Stimulated activated CD4-positive, alpha-beta T cell treated with anti-CD3 and anti-CD28 coated beads, Interleukin-4, amount 100 ng/mL, for 48 hours (primary cell): Measurements from ENCODE around the gene LIN28A.
A peak's percentile ranks its signal among the peaks of the same experiment; 100 is the strongest.

Experiments
- DNase-seq, 2 donors: peaks; one replicate each; pipeline ENCODE4 v3.0.0-alpha.2; 2020; ENCODE audit warnings: low read depth in 2 of 2

LIN28A gene

GRCh38 chr1:26387447-26387846 lies 23.2 kb upstream of the LIN28A start:
- DNase-seq: no peak

GRCh38 chr1:26388791-26389445 lies 21.7 kb upstream of the LIN28A start:
- DNase-seq: no peak

- DNase-seq: no peak
These were observed 20.9 kb upstream of the LIN28A start for GRCh38 chr1:26389604-26390247.

- no peak for DNase-seq
These were observed 19.2 kb upstream of the LIN28A start for GRCh38 chr1:26391450-26391849.

GRCh38 chr1:26395754-26396153 lies 14.9 kb upstream of the LIN28A start:
- DNase-seq: no peak

- DNase-seq: no peak
These were observed 11.6 kb upstream of the LIN28A start for GRCh38 chr1:26399034-26399433.

- DNase-seq: no peak
These were observed 8.7 kb upstream of the LIN28A start for GRCh38 chr1:26401891-26402290.

GRCh38 chr1:26403656-26404055 lies 7.0 kb upstream of the LIN28A start:
- DNase-seq: no peak

GRCh38 chr1:26404641-26405040 lies 6.0 kb upstream of the LIN28A start:
- DNase-seq: no peak

- no peak for DNase-seq
These were observed 5.2 kb upstream of the LIN28A start for GRCh38 chr1:26405281-26405915.

- peak; percentile 61 for DNase-seq
These were observed 2.0 kb upstream of the LIN28A start for GRCh38 chr1:26408604-26409003.

GRCh38 chr1:26409191-26409807 lies 1.3 kb upstream of the LIN28A start:
- no peak for DNase-seq

- no peak for DNase-seq
These were observed 1.0 kb downstream of the LIN28A start for GRCh38 chr1:26411624-26412074.

- no peak for DNase-seq
These were observed 1.7 kb downstream of the LIN28A start for GRCh38 chr1:26412180-26412840.

- DNase-seq: no peak
These were observed 2.4 kb downstream of the LIN28A start for GRCh38 chr1:26413031-26413430.

- DNase-seq: peak; percentile 78 to 85
These were observed 6.6 kb downstream of the LIN28A start for GRCh38 chr1:26417111-26417759.

- no peak for DNase-seq
These were observed 8.3 kb downstream of the LIN28A start for GRCh38 chr1:26418865-26419349.

GRCh38 chr1:26419494-26419893 lies 8.9 kb downstream of the LIN28A start:
- no peak for DNase-seq

- no peak for DNase-seq
These were observed 19.1 kb downstream of the LIN28A start for GRCh38 chr1:26429721-26430120.

GRCh38 chr1:26431979-26432695 lies 21.5 kb downstream of the LIN28A start, which contains the start of gene DHDDS:
DHDDS (plus strand) TSS chr1:26432321; CDS start chr1:26432946, 625 bp downstream.
- peak; percentile 98 for DNase-seq

- no peak for DNase-seq
These were observed 22.2 kb downstream of the LIN28A start for GRCh38 chr1:26432793-26433192.
